KMS-11 (cell line): Measurements from ENCODE around the gene THAP9.
A peak's percentile ranks its signal among the peaks of the same experiment; 100 is the strongest.
"Not testable (repeated sequence)": the region's sequence is repeated elsewhere in the genome, so short reads cannot be mapped to it uniquely, and the experiment has no call there.

ENCODE experiments used
- H2AFZ ChIP-seq: fragments of 200-600 bp; sonication (generic); 2 replicates; pipeline ENCODE4 v1.6.1; 2016; ENCODE audit warnings: antibody characterized with exemption, mixed run types, low read depth
- H3K27ac ChIP-seq: fragments of 200-600 bp; sonication (generic); 2 replicates; pipeline ENCODE4 v1.6.1; 2016; ENCODE audit warnings: mild to moderate bottlenecking, mixed run types
- H3K27me3 ChIP-seq: fragments of 200-600 bp; sonication (generic); 2 replicates; pipeline ENCODE4 v1.6.1; 2017; ENCODE audit warnings: mild to moderate bottlenecking, low read depth, mixed run types, moderate library complexity; ENCODE audit not compliant: insufficient read depth
- H3K36me3 ChIP-seq: fragments of 200-600 bp; sonication (generic); 2 replicates; pipeline ENCODE4 v1.6.1; 2017; ENCODE audit warnings: mild to moderate bottlenecking, mixed run types; ENCODE audit not compliant: insufficient read depth
- H3K4me1 ChIP-seq: fragments of 200-600 bp; sonication (generic); 2 replicates; pipeline ENCODE4 v1.6.1; 2016; ENCODE audit warnings: mild to moderate bottlenecking, low read depth, mixed run types; ENCODE audit not compliant: poor library complexity, severe bottlenecking
- H3K4me2 ChIP-seq: fragments of 200-600 bp; sonication (generic); 2 replicates; pipeline ENCODE4 v1.7.0; 2016; ENCODE audit warnings: mild to moderate bottlenecking, mixed run types
- H3K4me3 ChIP-seq: fragments of 200-600 bp; sonication (generic); IDR thresholded peaks from 2 replicates; pipeline ENCODE4 v1.6.1; 2017; ENCODE audit warnings: low read depth, low read length, mixed read lengths; ENCODE audit not compliant: insufficient read depth
- H3K79me2 ChIP-seq: fragments of 200-600 bp; sonication (generic); 2 replicates; pipeline ENCODE4 v1.6.1; 2016; ENCODE audit warnings: low read depth, mixed run types; ENCODE audit not compliant: insufficient read depth
- H3K9ac ChIP-seq: fragments of 200-600 bp; sonication (generic); 2 replicates; pipeline ENCODE4 v1.6.1; 2016; ENCODE audit warnings: mild to moderate bottlenecking, mixed run types
- H4K20me1 ChIP-seq: fragments of 200-600 bp; sonication (generic); 2 replicates; pipeline ENCODE4 v1.6.1; 2016; ENCODE audit warnings: mild to moderate bottlenecking, mixed run types; ENCODE audit not compliant: insufficient read depth
- CTCF ChIP-seq: fragments of 200-600 bp; sonication (generic); conservative IDR thresholded peaks from 2 replicates; pipeline ENCODE4 v1.6.1; 2017; ENCODE audit warnings: low read depth, mild to moderate bottlenecking, antibody characterized with exemption, low read length, moderate library complexity, mixed read lengths

Gene THAP9

GRCh38 chr4:82852751-82853285, 47.7 kb upstream of the THAP9 start:
- H3K4me1 ChIP-seq, result peaks cover 17% of the 10 kb centered on the region

GRCh38 chr4:82860487-82860886, 40.0 kb upstream of the THAP9 start:
- H3K27me3 ChIP-seq, H2AFZ ChIP-seq, H4K20me1 ChIP-seq, H3K27ac ChIP-seq, H3K4me2 ChIP-seq, H3K79me2 ChIP-seq, H3K36me3 ChIP-seq, H3K9ac ChIP-seq, H3K4me3 ChIP-seq: not testable (repeated sequence)
- peaks cover 29% of the 10 kb centered on the region for H3K4me1 ChIP-seq

More at GRCh38 chr4:82852751-82853285, 47.7 kb upstream of the THAP9 start:
- H3K79me2 ChIP-seq, result no peaks in the 10 kb centered on the region
- no peaks in the 10 kb centered on the region for H4K20me1 ChIP-seq
- no peak overlapping the region for H3K4me2 ChIP-seq
- no peaks in the 10 kb centered on the region for H3K27me3 ChIP-seq
- peaks cover 17% of the 10 kb centered on the region; the same call in 1 of the 2 replicates for H3K36me3 ChIP-seq
- H2AFZ ChIP-seq, result no peak overlapping the region
- H3K4me3 ChIP-seq, result no peak overlapping the region
- no peak overlapping the region for H3K9ac ChIP-seq
- no peak overlapping the region for H3K27ac ChIP-seq
- TF ChIP-seq CTCF, result no peak

GRCh38 chr4:82861529-82861928, 39.0 kb upstream of the THAP9 start:
- Histone ChIP-seq H3K79me2 (0 out of 2 replicates have a peak, but pooled peaks cover 6% of the 10 kb centered on the region), H3K4me2 (no peak overlapping the region), H3K36me3 (peaks cover 9% of the 10 kb centered on the region; the same call in 1 of the 2 replicates), H3K27ac (no peak overlapping the region), H3K4me1 (peaks cover 39% of the 10 kb centered on the region), H3K4me3 (no peak overlapping the region), H3K9ac (no peak overlapping the region), H2AFZ (no peak overlapping the region), H3K27me3 (no peaks in the 10 kb centered on the region), H4K20me1 (no peaks in the 10 kb centered on the region)
- no peak for TF ChIP-seq CTCF

GRCh38 chr4:82864336-82864979, 36.1 kb upstream of the THAP9 start:
- Histone ChIP-seq H3K36me3 (peaks cover 10% of the 10 kb centered on the region; the same call in 1 of the 2 replicates), H4K20me1 (no peaks in the 10 kb centered on the region), H3K79me2 (0 out of 2 replicates have a peak, but pooled peaks cover 6% of the 10 kb centered on the region), H3K27ac (peak overlapping the region; percentile 48), H2AFZ (no peak overlapping the region), H3K4me2 (peak overlapping the region; percentile 43; the same call in 1 of the 2 replicates), H3K4me1 (peaks cover 50% of the 10 kb centered on the region), H3K27me3 (no peaks in the 10 kb centered on the region), H3K9ac (no peak overlapping the region), H3K4me3 (peak overlapping the region; percentile 54)
- TF ChIP-seq CTCF, result no peak

- Histone ChIP-seq H3K4me1 (peaks cover 50% of the 10 kb centered on the region), H3K4me2 (peak overlapping the region; percentile 31), H3K36me3 (peaks cover 14% of the 10 kb centered on the region; the same call in 1 of the 2 replicates), H3K27ac (peak overlapping the region; percentile 48; the same call in 1 of the 2 replicates), H4K20me1 (no peaks in the 10 kb centered on the region), H2AFZ (no peak overlapping the region), H3K27me3 (no peaks in the 10 kb centered on the region), H3K79me2 (0 out of 2 replicates have a peak, but pooled peaks cover 6% of the 10 kb centered on the region), H3K9ac (no peak overlapping the region), H3K4me3 (no peak overlapping the region)
- no peak for TF ChIP-seq CTCF
Observed at GRCh38 chr4:82865592-82865991, 34.9 kb upstream of the THAP9 start.

GRCh38 chr4:82866033-82866432, 34.5 kb upstream of the THAP9 start:
- H3K4me2 ChIP-seq, result peak overlapping the region; percentile 31
- H3K9ac ChIP-seq, result not testable (repeated sequence)

More at GRCh38 chr4:82866033-82866432, 34.5 kb upstream of the THAP9 start:
- not testable (repeated sequence) for H3K27me3 ChIP-seq, H3K4me3 ChIP-seq, H4K20me1 ChIP-seq, H2AFZ ChIP-seq, H3K79me2 ChIP-seq
- H3K36me3 ChIP-seq, result peaks cover 14% of the 10 kb centered on the region; the same call in 1 of the 2 replicates
- peak overlapping the region; percentile 48; the same call in 1 of the 2 replicates for H3K27ac ChIP-seq
- H3K4me1 ChIP-seq, result peaks cover 50% of the 10 kb centered on the region
